Measurements from ENCODE around the gene PCNT. TPM values are rescaled to one million over a fixed set of nuclear protein-coding genes. Genes with fewer than 3 reads are reported as not detected.

The PCNT gene
- total RNA-seq, 4 donors from 2014 or later, result 6.2 to 29.7 (median 17.1) TPM

- TF ChIP-seq, protein P1, sequence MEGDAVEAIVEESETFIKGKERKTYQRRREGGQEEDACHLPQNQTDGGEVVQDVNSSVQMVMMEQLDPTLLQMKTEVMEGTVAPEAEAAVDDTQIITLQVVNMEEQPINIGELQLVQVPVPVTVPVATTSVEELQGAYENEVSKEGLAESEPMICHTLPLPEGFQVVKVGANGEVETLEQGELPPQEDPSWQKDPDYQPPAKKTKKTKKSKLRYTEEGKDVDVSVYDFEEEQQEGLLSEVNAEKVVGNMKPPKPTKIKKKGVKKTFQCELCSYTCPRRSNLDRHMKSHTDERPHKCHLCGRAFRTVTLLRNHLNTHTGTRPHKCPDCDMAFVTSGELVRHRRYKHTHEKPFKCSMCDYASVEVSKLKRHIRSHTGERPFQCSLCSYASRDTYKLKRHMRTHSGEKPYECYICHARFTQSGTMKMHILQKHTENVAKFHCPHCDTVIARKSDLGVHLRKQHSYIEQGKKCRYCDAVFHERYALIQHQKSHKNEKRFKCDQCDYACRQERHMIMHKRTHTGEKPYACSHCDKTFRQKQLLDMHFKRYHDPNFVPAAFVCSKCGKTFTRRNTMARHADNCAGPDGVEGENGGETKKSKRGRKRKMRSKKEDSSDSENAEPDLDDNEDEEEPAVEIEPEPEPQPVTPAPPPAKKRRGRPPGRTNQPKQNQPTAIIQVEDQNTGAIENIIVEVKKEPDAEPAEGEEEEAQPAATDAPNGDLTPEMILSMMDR (IDR thresholded peaks at IDR 0.05), result no peak
- TF ChIP-seq POLR2A (IDR thresholded peaks at IDR 0.05), result no peak
- Histone ChIP-seq H3K4me1 (no peaks in the 10 kb centered on the region), H3K27me3 (no peaks in the 10 kb centered on the region), H3K36me3 (no peaks in the 10 kb centered on the region), H3K9me3 (no peaks in the 10 kb centered on the region), H3K4me3 (no peak overlapping the region), H3K27ac (no peak overlapping the region)
- intact Hi-C loops (cut with DNase I; ENCODE audit: low total_unique reads), result no loop called here
- no peak for DNase-seq
These were observed 27.7 kb downstream of the PCNT start for GRCh38 chr21:46351476-46352163.

DNA sequence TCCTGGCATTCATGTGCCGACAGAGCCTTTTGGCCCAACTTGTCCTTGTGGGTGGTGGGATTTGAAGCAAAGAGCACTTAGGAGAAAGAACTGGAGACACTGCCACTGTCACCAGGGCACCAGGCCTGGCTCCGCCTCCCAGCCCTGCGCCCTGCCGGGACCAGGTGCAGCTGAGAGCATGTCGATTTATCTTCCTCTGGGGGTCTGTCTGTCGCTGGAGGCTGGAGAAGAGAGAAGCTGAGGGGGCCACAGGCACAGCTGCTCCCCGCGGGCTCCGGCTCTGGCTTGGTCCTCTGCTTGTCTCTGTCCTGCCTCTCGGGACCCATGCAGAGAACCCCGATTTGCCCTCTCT lies 28.2 kb downstream of the PCNT start:
- no peaks in the 10 kb centered on the region for H3K4me1 ChIP-seq
- no peaks in the 10 kb centered on the region for H3K27me3 ChIP-seq
- intact Hi-C loops (cut with DNase I; ENCODE audit: low total_unique reads), result no loop called here
- no peak overlapping the region for H3K27ac ChIP-seq
- no peaks in the 10 kb centered on the region for H3K36me3 ChIP-seq
- H3K9me3 ChIP-seq, result no peaks in the 10 kb centered on the region
- TF ChIP-seq, protein P1 (IDR thresholded peaks at IDR 0.05), result no peak
- no peak for TF ChIP-seq POLR2A (IDR thresholded peaks at IDR 0.05)
- DNase-seq, result no peak
- H3K4me3 ChIP-seq, result no peak overlapping the region

GRCh38 chr21:46352913-46353312 lies 29.0 kb downstream of the PCNT start:
- H3K4me3 ChIP-seq, result no peak overlapping the region
- H3K4me1 ChIP-seq, result no peaks in the 10 kb centered on the region
- H3K36me3 ChIP-seq, result no peaks in the 10 kb centered on the region
- intact Hi-C loops (cut with DNase I; ENCODE audit: low total_unique reads), result no loop called here
- no peaks in the 10 kb centered on the region for H3K9me3 ChIP-seq
- no peaks in the 10 kb centered on the region for H3K27me3 ChIP-seq
- DNase-seq, result no peak
- H3K27ac ChIP-seq, result no peak overlapping the region
- no peak for TF ChIP-seq POLR2A (IDR thresholded peaks at IDR 0.05)
- TF ChIP-seq, protein P1 (IDR thresholded peaks at IDR 0.05), result no peak

- H3K4me1 ChIP-seq, result no peaks in the 10 kb centered on the region
- no peak for DNase-seq
- intact Hi-C loops (cut with DNase I; ENCODE audit: low total_unique reads), result no loop called here
- TF ChIP-seq, protein P1 (IDR thresholded peaks at IDR 0.05), result no peak
- no peak for TF ChIP-seq POLR2A (IDR thresholded peaks at IDR 0.05)
- H3K9me3 ChIP-seq, result no peaks in the 10 kb centered on the region
- H3K27me3 ChIP-seq, result no peaks in the 10 kb centered on the region
- no peak overlapping the region for H3K4me3 ChIP-seq
- H3K27ac ChIP-seq, result no peak overlapping the region
- H3K36me3 ChIP-seq, result no peaks in the 10 kb centered on the region
These were observed 30.1 kb downstream of the PCNT start for GRCh38 chr21:46354046-46354445.

DNA sequence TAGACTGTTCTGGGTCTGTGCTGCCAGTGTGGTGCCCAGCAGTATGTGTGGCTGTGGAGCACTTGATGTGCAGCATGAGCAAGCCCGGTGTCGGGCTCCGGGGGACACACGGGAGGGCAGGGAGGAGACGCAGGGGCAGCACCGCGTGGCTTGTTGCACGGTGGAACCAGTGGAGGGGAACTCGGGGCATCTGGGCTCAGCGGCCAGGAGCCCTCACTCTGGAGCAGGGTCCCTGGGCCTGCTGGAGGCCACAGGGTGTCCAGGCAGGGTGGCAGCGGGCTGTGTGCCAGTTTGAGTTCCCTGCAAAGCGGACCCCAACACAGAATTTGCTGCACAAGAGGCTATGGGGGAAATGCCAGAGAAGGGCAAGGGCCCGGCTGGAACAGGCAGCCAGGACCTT lies 30.6 kb downstream of the PCNT start:
- Histone ChIP-seq H3K27ac (no peak overlapping the region), H3K9me3 (no peaks in the 10 kb centered on the region), H3K27me3 (no peaks in the 10 kb centered on the region), H3K4me3 (no peak overlapping the region), H3K4me1 (no peaks in the 10 kb centered on the region), H3K36me3 (no peaks in the 10 kb centered on the region)
- no peak for DNase-seq
- intact Hi-C loops (cut with DNase I; ENCODE audit: low total_unique reads), result no loop called here
- TF ChIP-seq, protein P1 (IDR thresholded peaks at IDR 0.05), result no peak
- no peak for TF ChIP-seq POLR2A (IDR thresholded peaks at IDR 0.05)
